BE2C (cell line): Measurements from ENCODE around the gene ESYT3.

Experiments
- DNase-seq: peaks from one replicate; pipeline ENCODE4 v3.0.0-alpha.2; 2020
- H3K27me3 ChIP-seq: fragments of 250-450 bp; sonication (Bioruptor Pico); 2 replicates; pipeline ENCODE4 v1.5.1; 2020; ENCODE audit warnings: mild to moderate bottlenecking
- H3K36me3 ChIP-seq: fragments of 250-450 bp; sonication (Bioruptor Pico); 2 replicates; pipeline ENCODE4 v1.5.1; 2020; ENCODE audit warnings: mild to moderate bottlenecking
- H3K4me1 ChIP-seq: fragments of 250-450 bp; sonication (Bioruptor Pico); 2 replicates; pipeline ENCODE4 v1.5.1; 2020
- H3K4me3 ChIP-seq: 2 replicates; pipeline ENCODE4 v1.5.1; 2011; ENCODE audit warnings: low read depth, low read length
- H3K9me3 ChIP-seq: fragments of 250-450 bp; sonication (Bioruptor Pico); 2 replicates; pipeline ENCODE4 v1.5.1; 2020
- TF ChIP-seq, protein P1 (sequence below): IDR thresholded peaks from 2 replicates; pipeline ENCODE4 v1.5.1; 2012; ENCODE audit warnings: mild to moderate bottlenecking, low read depth, low read length

The ESYT3 gene

GRCh38 chr3:138469874-138470273 lies 35.5 kb downstream of the ESYT3 start:
- H3K4me3 ChIP-seq, result no peak overlapping the region
- DNase-seq, result no peak

GRCh38 chr3:138470687-138471086 lies 36.3 kb downstream of the ESYT3 start:
- Histone ChIP-seq H3K9me3 (no peaks in the 10 kb centered on the region), H3K4me3 (no peak overlapping the region), H3K27me3 (no peaks in the 10 kb centered on the region; the same call in 1 of the 2 replicates), H3K36me3 (no peaks in the 10 kb centered on the region), H3K4me1 (no peaks in the 10 kb centered on the region)
- no peak for DNase-seq
- TF ChIP-seq, protein P1, sequence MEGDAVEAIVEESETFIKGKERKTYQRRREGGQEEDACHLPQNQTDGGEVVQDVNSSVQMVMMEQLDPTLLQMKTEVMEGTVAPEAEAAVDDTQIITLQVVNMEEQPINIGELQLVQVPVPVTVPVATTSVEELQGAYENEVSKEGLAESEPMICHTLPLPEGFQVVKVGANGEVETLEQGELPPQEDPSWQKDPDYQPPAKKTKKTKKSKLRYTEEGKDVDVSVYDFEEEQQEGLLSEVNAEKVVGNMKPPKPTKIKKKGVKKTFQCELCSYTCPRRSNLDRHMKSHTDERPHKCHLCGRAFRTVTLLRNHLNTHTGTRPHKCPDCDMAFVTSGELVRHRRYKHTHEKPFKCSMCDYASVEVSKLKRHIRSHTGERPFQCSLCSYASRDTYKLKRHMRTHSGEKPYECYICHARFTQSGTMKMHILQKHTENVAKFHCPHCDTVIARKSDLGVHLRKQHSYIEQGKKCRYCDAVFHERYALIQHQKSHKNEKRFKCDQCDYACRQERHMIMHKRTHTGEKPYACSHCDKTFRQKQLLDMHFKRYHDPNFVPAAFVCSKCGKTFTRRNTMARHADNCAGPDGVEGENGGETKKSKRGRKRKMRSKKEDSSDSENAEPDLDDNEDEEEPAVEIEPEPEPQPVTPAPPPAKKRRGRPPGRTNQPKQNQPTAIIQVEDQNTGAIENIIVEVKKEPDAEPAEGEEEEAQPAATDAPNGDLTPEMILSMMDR, result no peak

More at GRCh38 chr3:138469874-138470273, 35.5 kb downstream of the ESYT3 start:
- Histone ChIP-seq H3K4me1 (no peaks in the 10 kb centered on the region), H3K27me3 (no peaks in the 10 kb centered on the region), H3K36me3 (no peaks in the 10 kb centered on the region), H3K9me3 (no peaks in the 10 kb centered on the region)
- TF ChIP-seq, protein P1, result no peak

GRCh38 chr3:138471481-138471880 lies 37.1 kb downstream of the ESYT3 start:
- DNase-seq, result no peak
- H3K27me3 ChIP-seq, result no peaks in the 10 kb centered on the region; the same call in 1 of the 2 replicates
- TF ChIP-seq, protein P1, result no peak
- no peak overlapping the region for H3K4me3 ChIP-seq
- no peaks in the 10 kb centered on the region for H3K36me3 ChIP-seq
- H3K4me1 ChIP-seq, result no peaks in the 10 kb centered on the region
- H3K9me3 ChIP-seq, result no peaks in the 10 kb centered on the region

- Histone ChIP-seq H3K4me3 (no peak overlapping the region), H3K9me3 (no peaks in the 10 kb centered on the region), H3K4me1 (no peaks in the 10 kb centered on the region), H3K27me3 (no peaks in the 10 kb centered on the region; the same call in 1 of the 2 replicates), H3K36me3 (no peaks in the 10 kb centered on the region)
- no peak for DNase-seq
- TF ChIP-seq, protein P1, result no peak
Measured at GRCh38 chr3:138472141-138472825, 37.9 kb downstream of the ESYT3 start.

- Histone ChIP-seq H3K9me3 (no peaks in the 10 kb centered on the region), H3K36me3 (no peaks in the 10 kb centered on the region), H3K27me3 (no peaks in the 10 kb centered on the region; the same call in 1 of the 2 replicates), H3K4me3 (no peak overlapping the region), H3K4me1 (no peaks in the 10 kb centered on the region)
- TF ChIP-seq, protein P1, result no peak
- no peak for DNase-seq
Measured at GRCh38 chr3:138473391-138473790, 39.0 kb downstream of the ESYT3 start.

GRCh38 chr3:138474163-138474562 lies 39.7 kb downstream of the ESYT3 start:
- H3K4me3 ChIP-seq, result no peak overlapping the region
- no peaks in the 10 kb centered on the region for H3K36me3 ChIP-seq
- DNase-seq, result no peak
- TF ChIP-seq, protein P1, result no peak
- no peaks in the 10 kb centered on the region for H3K9me3 ChIP-seq
- no peaks in the 10 kb centered on the region; the same call in 1 of the 2 replicates for H3K27me3 ChIP-seq
- H3K4me1 ChIP-seq, result no peaks in the 10 kb centered on the region
